Gastrocnemius medialis (tissue), 4 donors: Measurements from ENCODE around the gene CTNNA2.

Experiments used
- CTCF ChIP-seq, 5 experiments: fragments of 450-650 bp in 3 of 5; fragments of 200-600 bp in 2 of 5; sonication (generic) in 2 of 5; IDR thresholded peaks in 4 of 5; conservative IDR thresholded peaks in 1 of 5; 1 replicate in 4 of 5; 2 replicates in 1 of 5; pipeline ENCODE4 v1.5.1; 2016 to 2019; ENCODE audit warnings: antibody characterized with exemption in 5 of 5, mild to moderate bottlenecking in 3 of 5, moderate library complexity in 3 of 5
- POLR2A ChIP-seq, 2 donors: fragments of 450-650 bp; IDR thresholded peaks; one replicate each; pipeline ENCODE4 v1.6.1; 2017; ENCODE audit warnings: antibody characterized with exemption in 2 of 2, mild to moderate bottlenecking in 2 of 2, moderate library complexity in 2 of 2

- TF ChIP-seq CTCF (IDR thresholded peaks at IDR 0.05 in 4 of 5, conservative IDR thresholded peaks at IDR 0.05 in 1 of 5) (no peak), POLR2A (IDR thresholded peaks at IDR 0.05) (no peak)
These were observed 817.9 kb downstream of the CTNNA2 start for GRCh38 chr2:80330527-80331450.
